Suppressor macrophage treated with lipopolysaccharide for 1 hour (primary cell): Measurements from ENCODE around the gene ISL1.

ENCODE experiments used
- DNase-seq, 3 donors: peaks; one replicate each; pipeline ENCODE4 v3.0.0-alpha.2; 2020 to 2022

ISL1 gene

GRCh38 chr5:51383131-51384121, at the start of gene ISL1:
ISL1 (plus strand) TSS chr5:51383448; CDS start chr5:51383672, 224 bp downstream.
- DNase-seq, result no peak

- no peak for DNase-seq
Observed at GRCh38 chr5:51336878-51337277, 46.4 kb upstream of the ISL1 start.

GRCh38 chr5:51345106-51345505, 38.1 kb upstream of the ISL1 start:
- no peak for DNase-seq

GRCh38 chr5:51347157-51347556, 36.1 kb upstream of the ISL1 start:
- no peak for DNase-seq

GRCh38 chr5:51347704-51348103, 35.5 kb upstream of the ISL1 start:
- no peak for DNase-seq

GRCh38 chr5:51371052-51371451, 12.2 kb upstream of the ISL1 start:
- no peak for DNase-seq

- DNase-seq, result no peak
Observed at GRCh38 chr5:51373880-51374523, 9.2 kb upstream of the ISL1 start.

- DNase-seq, result no peak
Observed at GRCh38 chr5:51375084-51375483, 8.2 kb upstream of the ISL1 start.

- no peak for DNase-seq
Observed at GRCh38 chr5:51376509-51376908, 6.7 kb upstream of the ISL1 start.

- no peak for DNase-seq
Observed at GRCh38 chr5:51377151-51378060, 5.8 kb upstream of the ISL1 start.

GRCh38 chr5:51378061-51378409, 5.2 kb upstream of the ISL1 start:
- DNase-seq, result no peak

GRCh38 chr5:51378448-51379330, 4.6 kb upstream of the ISL1 start:
- no peak for DNase-seq

GRCh38 chr5:51379331-51379700, 3.9 kb upstream of the ISL1 start:
- DNase-seq, result no peak

GRCh38 chr5:51380603-51381207, 2.5 kb upstream of the ISL1 start:
- peak in 2 of 3 donors; percentile 4 to 10 for DNase-seq

- no peak for DNase-seq
Observed at GRCh38 chr5:51381761-51382474, 1.3 kb upstream of the ISL1 start.

- no peak for DNase-seq
Observed at GRCh38 chr5:51382521-51383130, 622 bp upstream of the ISL1 start.

GRCh38 chr5:51384281-51384840, 1.1 kb downstream of the ISL1 start:
- no peak for DNase-seq

GRCh38 chr5:51385216-51385615, 2.0 kb downstream of the ISL1 start:
- no peak for DNase-seq

GRCh38 chr5:51386916-51387883, 4.0 kb downstream of the ISL1 start:
- DNase-seq, result no peak
